Measurements from ENCODE around the gene NEURL2. TPM values are rescaled to one million over a fixed set of nuclear protein-coding genes. Genes with fewer than 3 reads are reported as not detected.
"Not testable (repeated sequence)": the region's sequence is repeated elsewhere in the genome, so short reads cannot be mapped to it uniquely, and the experiment has no call there.

NEURL2 gene
- total RNA-seq, 1 donor from 2014 or later = 8.3 TPM

GRCh38 chr20:45883100-45883469 lies 7.9 kb downstream of the NEURL2 start:
- no peaks in the 10 kb centered on the region for H3K27me3 Mint-ChIP-seq (ENCODE audit: low read depth)
- no peak for TF ChIP-seq CTCF (IDR thresholded peaks at IDR 0.05; ENCODE audit: unreplicated experiment)
- no peak for DNase-seq (ENCODE audit: low spot score in 2 of 2, unreplicated experiment in 2 of 2)
- peak overlapping the region; percentile 39 for H3K4me3 Mint-ChIP-seq
- H3K36me3 Mint-ChIP-seq = peaks cover 12% of the 10 kb centered on the region
- H3K9me3 Mint-ChIP-seq = no peaks in the 10 kb centered on the region
- no peak overlapping the region for H3K27ac Mint-ChIP-seq
- H3K4me1 Mint-ChIP-seq = peaks cover 16% of the 10 kb centered on the region

GRCh38 chr20:45882469-45883099 lies 8.4 kb downstream of the NEURL2 start:
- no peaks in the 10 kb centered on the region for H3K27me3 Mint-ChIP-seq (ENCODE audit: low read depth)
- no peak for DNase-seq (ENCODE audit: low spot score in 2 of 2, unreplicated experiment in 2 of 2)
- peaks cover 16% of the 10 kb centered on the region for H3K4me1 Mint-ChIP-seq
- H3K27ac Mint-ChIP-seq = peak overlapping the region; percentile 13
- no peaks in the 10 kb centered on the region for H3K9me3 Mint-ChIP-seq
- H3K4me3 Mint-ChIP-seq = peak overlapping the region; percentile 59
- TF ChIP-seq CTCF (IDR thresholded peaks at IDR 0.05; ENCODE audit: unreplicated experiment) = no peak
- H3K36me3 Mint-ChIP-seq = peaks cover 12% of the 10 kb centered on the region

GRCh38 chr20:45880988-45881788 lies 9.8 kb downstream of the NEURL2 start, which contains the start of gene ZSWIM1:
TSS of gene ZSWIM1 (plus strand) at chr20:45881227. CDS start at chr20:45882593, 1,366 bp downstream.
- peaks cover 10% of the 10 kb centered on the region for H3K36me3 Mint-ChIP-seq
- peak; percentile 98 for DNase-seq (ENCODE audit: low spot score in 2 of 2, unreplicated experiment in 2 of 2)
- no peak for TF ChIP-seq CTCF (IDR thresholded peaks at IDR 0.05; ENCODE audit: unreplicated experiment)

GRCh38 chr20:45878076-45878761 lies 12.8 kb downstream of the NEURL2 start:
- H3K4me3 Mint-ChIP-seq = no peak overlapping the region
- H3K36me3 Mint-ChIP-seq = peaks cover 7% of the 10 kb centered on the region
- H3K9me3 Mint-ChIP-seq = no peaks in the 10 kb centered on the region
- TF ChIP-seq CTCF (IDR thresholded peaks at IDR 0.05; ENCODE audit: unreplicated experiment) = no peak
- H3K4me1 Mint-ChIP-seq = peaks cover 16% of the 10 kb centered on the region
- no peaks in the 10 kb centered on the region for H3K27me3 Mint-ChIP-seq (ENCODE audit: low read depth)
- no peak overlapping the region for H3K27ac Mint-ChIP-seq
- no peak for DNase-seq (ENCODE audit: low spot score in 2 of 2, unreplicated experiment in 2 of 2)

More at GRCh38 chr20:45880988-45881788, 9.8 kb downstream of the NEURL2 start, which contains the start of gene ZSWIM1:
- peaks cover 16% of the 10 kb centered on the region for H3K4me1 Mint-ChIP-seq
- H3K4me3 Mint-ChIP-seq = peak within 1 kb of the TSS; percentile 88
- H3K27ac Mint-ChIP-seq = peak within 1 kb of the TSS; percentile 86
- H3K9me3 Mint-ChIP-seq = no peaks in the 10 kb centered on the region
- H3K27me3 Mint-ChIP-seq (ENCODE audit: low read depth) = no peaks in the 10 kb centered on the region

GRCh38 chr20:45874576-45874975 lies 16.4 kb downstream of the NEURL2 start:
- H3K27me3 Mint-ChIP-seq (ENCODE audit: low read depth) = no peaks in the 10 kb centered on the region
- H3K4me1 Mint-ChIP-seq = no peaks in the 10 kb centered on the region
- H3K4me3 Mint-ChIP-seq = no peak overlapping the region
- H3K27ac Mint-ChIP-seq = no peak overlapping the region
- no peak for DNase-seq (ENCODE audit: low spot score in 2 of 2, unreplicated experiment in 2 of 2)
- no peaks in the 10 kb centered on the region for H3K9me3 Mint-ChIP-seq
- peaks cover 1% of the 10 kb centered on the region for H3K36me3 Mint-ChIP-seq
- no peak for TF ChIP-seq CTCF (IDR thresholded peaks at IDR 0.05; ENCODE audit: unreplicated experiment)

- DNase-seq (ENCODE audit: low spot score in 2 of 2, unreplicated experiment in 2 of 2); H3K4me3 Mint-ChIP-seq; H3K36me3 Mint-ChIP-seq; H3K27ac Mint-ChIP-seq; H3K4me1 Mint-ChIP-seq; H3K9me3 Mint-ChIP-seq; H3K27me3 Mint-ChIP-seq (ENCODE audit: low read depth): not testable (repeated sequence)
Observed at GRCh38 chr20:45874104-45874481, 16.9 kb downstream of the NEURL2 start.

All from mesothelial cell of epicardium (in vitro differentiated cells).